Measurements from ENCODE around the gene INAFM1.

INAFM1 gene

GRCh38 chr19:47240996-47241918 is 33.4 kb upstream of the INAFM1 start:
- H3K4me2 ChIP-seq = peak overlapping the region; percentile 61
- peaks cover 42% of the 10 kb centered on the region for H3K4me1 ChIP-seq (ENCODE audit: low read depth, poor library complexity, severe bottlenecking)
- no peak overlapping the region for H3K27ac ChIP-seq
- peaks cover 31% of the 10 kb centered on the region for H3K27me3 ChIP-seq (ENCODE audit: insufficient read depth, low read depth)
- H3K79me2 ChIP-seq (ENCODE audit: insufficient read depth, low read depth) = no peaks in the 10 kb centered on the region
- H3K9ac ChIP-seq = no peak overlapping the region; the same call in 1 of the 2 replicates
- H3K4me3 ChIP-seq (IDR thresholded peaks at IDR 0.05; ENCODE audit: insufficient read depth, low read depth, low read length) = no peak overlapping the region
- no peaks in the 10 kb centered on the region for H4K20me1 ChIP-seq (ENCODE audit: insufficient read depth)
- H3K36me3 ChIP-seq (ENCODE audit: insufficient read depth) = no peaks in the 10 kb centered on the region
- H2AFZ ChIP-seq (ENCODE audit: low read depth) = peak overlapping the region; percentile 39; the same call in 1 of the 2 replicates
- TF ChIP-seq, protein P1, sequence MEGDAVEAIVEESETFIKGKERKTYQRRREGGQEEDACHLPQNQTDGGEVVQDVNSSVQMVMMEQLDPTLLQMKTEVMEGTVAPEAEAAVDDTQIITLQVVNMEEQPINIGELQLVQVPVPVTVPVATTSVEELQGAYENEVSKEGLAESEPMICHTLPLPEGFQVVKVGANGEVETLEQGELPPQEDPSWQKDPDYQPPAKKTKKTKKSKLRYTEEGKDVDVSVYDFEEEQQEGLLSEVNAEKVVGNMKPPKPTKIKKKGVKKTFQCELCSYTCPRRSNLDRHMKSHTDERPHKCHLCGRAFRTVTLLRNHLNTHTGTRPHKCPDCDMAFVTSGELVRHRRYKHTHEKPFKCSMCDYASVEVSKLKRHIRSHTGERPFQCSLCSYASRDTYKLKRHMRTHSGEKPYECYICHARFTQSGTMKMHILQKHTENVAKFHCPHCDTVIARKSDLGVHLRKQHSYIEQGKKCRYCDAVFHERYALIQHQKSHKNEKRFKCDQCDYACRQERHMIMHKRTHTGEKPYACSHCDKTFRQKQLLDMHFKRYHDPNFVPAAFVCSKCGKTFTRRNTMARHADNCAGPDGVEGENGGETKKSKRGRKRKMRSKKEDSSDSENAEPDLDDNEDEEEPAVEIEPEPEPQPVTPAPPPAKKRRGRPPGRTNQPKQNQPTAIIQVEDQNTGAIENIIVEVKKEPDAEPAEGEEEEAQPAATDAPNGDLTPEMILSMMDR (conservative IDR thresholded peaks at IDR 0.05; ENCODE audit: low read depth, low read length) = no peak

- TF ChIP-seq, protein P1 (conservative IDR thresholded peaks at IDR 0.05; ENCODE audit: low read depth, low read length) = no peak
- Histone ChIP-seq H3K4me3 (IDR thresholded peaks at IDR 0.05; ENCODE audit: insufficient read depth, low read depth, low read length) (no peak overlapping the region), H3K4me1 (ENCODE audit: low read depth, poor library complexity, severe bottlenecking) (peaks cover 42% of the 10 kb centered on the region), H4K20me1 (ENCODE audit: insufficient read depth) (no peaks in the 10 kb centered on the region), H3K4me2 (peak overlapping the region; percentile 61; the same call in 1 of the 2 replicates), H2AFZ (ENCODE audit: low read depth) (no peak overlapping the region), H3K79me2 (ENCODE audit: insufficient read depth, low read depth) (no peaks in the 10 kb centered on the region), H3K9ac (no peak overlapping the region), H3K36me3 (ENCODE audit: insufficient read depth) (no peaks in the 10 kb centered on the region), H3K27ac (no peak overlapping the region), H3K27me3 (ENCODE audit: insufficient read depth, low read depth) (peaks cover 31% of the 10 kb centered on the region)
Observed at GRCh38 chr19:47241919-47242577, 32.6 kb upstream of the INAFM1 start.

DNA sequence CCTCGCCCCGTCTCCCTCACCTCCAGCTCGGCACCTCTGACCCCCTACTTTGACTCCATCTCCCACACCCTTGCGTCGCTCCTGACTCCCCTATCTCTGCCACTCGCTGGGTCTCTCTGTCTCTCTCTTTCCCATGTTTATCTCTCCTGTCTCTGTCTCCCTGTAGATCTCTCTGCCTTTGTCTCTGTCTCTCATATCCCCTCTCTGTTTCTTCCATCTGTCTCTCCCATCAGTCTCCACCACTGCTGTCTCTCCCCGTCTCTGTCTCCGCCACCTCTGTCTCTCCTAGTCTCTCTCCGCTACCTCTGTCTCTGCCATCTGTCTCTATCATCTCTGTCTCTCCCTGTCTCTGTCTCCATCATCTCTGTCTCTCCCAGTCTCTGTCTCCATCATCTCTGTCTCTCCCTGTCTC is 31.3 kb upstream of the INAFM1 start:
- H3K9ac ChIP-seq = peak overlapping the region; percentile 90
- no peaks in the 10 kb centered on the region for H4K20me1 ChIP-seq (ENCODE audit: insufficient read depth)
- H3K36me3 ChIP-seq (ENCODE audit: insufficient read depth) = no peaks in the 10 kb centered on the region
- TF ChIP-seq, protein P1 (conservative IDR thresholded peaks at IDR 0.05; ENCODE audit: low read depth, low read length) = no peak
- peak overlapping the region; percentile 91 for H3K4me2 ChIP-seq
- peaks cover 42% of the 10 kb centered on the region for H3K4me1 ChIP-seq (ENCODE audit: low read depth, poor library complexity, severe bottlenecking)
- H3K27ac ChIP-seq = peak overlapping the region; percentile 77
- no peak overlapping the region for H3K4me3 ChIP-seq (IDR thresholded peaks at IDR 0.05; ENCODE audit: insufficient read depth, low read depth, low read length)
- peaks cover 28% of the 10 kb centered on the region for H3K27me3 ChIP-seq (ENCODE audit: insufficient read depth, low read depth)
- H3K79me2 ChIP-seq (ENCODE audit: insufficient read depth, low read depth) = no peaks in the 10 kb centered on the region
- peak overlapping the region; percentile 98; the same call in 1 of the 2 replicates for H2AFZ ChIP-seq (ENCODE audit: low read depth)

DNA sequence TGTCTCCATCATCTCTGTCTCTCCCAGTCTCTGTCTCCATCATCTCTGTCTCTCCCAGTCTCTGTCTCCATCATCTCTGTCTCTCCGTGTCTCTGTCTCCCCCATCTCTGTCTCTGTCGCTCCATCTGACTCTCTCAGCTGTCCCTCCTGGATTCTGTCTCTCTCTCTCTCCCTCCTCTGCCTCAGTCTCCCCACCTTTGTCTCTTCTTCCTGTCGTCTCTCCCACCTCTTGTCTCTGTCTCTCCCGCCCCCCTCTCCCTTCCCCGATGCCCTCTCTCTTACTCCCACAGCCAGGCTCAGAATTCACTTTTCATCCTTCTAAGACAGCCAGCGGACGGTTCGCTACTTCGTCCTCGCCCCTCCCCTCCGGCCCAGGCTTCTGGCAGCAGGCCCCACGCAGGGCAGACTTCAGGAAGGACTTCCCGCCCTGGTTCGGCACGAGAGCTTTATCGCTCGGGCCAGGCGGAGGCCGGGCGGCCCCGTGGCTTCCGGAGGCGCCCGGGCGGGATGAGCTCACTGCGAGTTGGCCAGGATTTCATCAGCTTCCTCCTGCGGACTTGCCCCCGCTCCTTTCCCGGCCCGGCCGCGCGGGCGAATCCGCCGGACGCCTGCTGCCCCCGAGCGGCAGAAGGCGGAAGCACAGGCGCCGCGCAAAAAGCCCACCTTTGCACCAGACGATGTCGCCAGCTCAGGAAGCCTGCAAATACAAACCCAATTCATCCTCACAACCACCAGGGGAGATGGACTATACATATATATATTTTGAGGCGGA is 30.7 kb upstream of the INAFM1 start:
- Histone ChIP-seq H3K36me3 (ENCODE audit: insufficient read depth) (no peaks in the 10 kb centered on the region), H3K4me2 (peak overlapping the region; percentile 91), H3K27ac (peak overlapping the region; percentile 77), H3K9ac (peak overlapping the region; percentile 90), H2AFZ (ENCODE audit: low read depth) (peak overlapping the region; percentile 98), H3K4me3 (IDR thresholded peaks at IDR 0.05; ENCODE audit: insufficient read depth, low read depth, low read length) (no peak overlapping the region), H3K79me2 (ENCODE audit: insufficient read depth, low read depth) (no peaks in the 10 kb centered on the region), H3K4me1 (ENCODE audit: low read depth, poor library complexity, severe bottlenecking) (peaks cover 42% of the 10 kb centered on the region), H3K27me3 (ENCODE audit: insufficient read depth, low read depth) (peaks cover 24% of the 10 kb centered on the region), H4K20me1 (ENCODE audit: insufficient read depth) (no peaks in the 10 kb centered on the region)
- TF ChIP-seq, protein P1 (conservative IDR thresholded peaks at IDR 0.05; ENCODE audit: low read depth, low read length) = peak; percentile 90
